Left renal cortex interstitium (tissue), 4 donors: ENCODE results near the gene RPS19. TPM values are rescaled to one million over a fixed set of nuclear protein-coding genes. Genes with fewer than 3 reads are reported as not detected.
A peak's percentile ranks its signal among the peaks of the same experiment; 100 is the strongest.

Experiments used
- DNase-seq, 4 donors: peaks; one replicate each; pipeline ENCODE4 v3.0.0-alpha.2; 2013; ENCODE audit warnings: low read depth in 4 of 4, low spot score in 2 of 4, missing footprints in 1 of 4
- polyA plus RNA-seq, 4 donors: library from polyadenylated mRNA; unstranded; fragments of 120-200 nt; gene quantifications; one replicate each; pipeline ENCODE4 v1.2.1, GENCODE V29; 2013; ENCODE audit not compliant: insufficient read length in 4 of 4

The RPS19 gene
- polyA plus RNA-seq, result 1,000 to 10,000 TPM; 1,257 to 2,145 (median 1,483) TPM

- peak; percentile 99 for DNase-seq
Observed at GRCh38 chr19:41859618-41860418, at the start of gene RPS19. Gene RPS19, plus strand, starts transcription at chr19:41860255. Its CDS starts 520 bp downstream, at chr19:41860775.

- no peak for DNase-seq
Observed at GRCh38 chr19:41810301-41810700, 49.8 kb upstream of the RPS19 start.

- no peak for DNase-seq
Observed at GRCh38 chr19:41811036-41811435, 49.0 kb upstream of the RPS19 start.

- no peak for DNase-seq
Observed at GRCh38 chr19:41811981-41812380, 48.1 kb upstream of the RPS19 start.

- DNase-seq, result no peak
Observed at GRCh38 chr19:41813911-41814310, 46.1 kb upstream of the RPS19 start.

- no peak for DNase-seq
Observed at GRCh38 chr19:41815301-41815700, 44.8 kb upstream of the RPS19 start.

- DNase-seq, result no peak
Observed at GRCh38 chr19:41816761-41817160, 43.3 kb upstream of the RPS19 start.

- DNase-seq, result peak in 1 of 4 donors; percentile 12
Observed at GRCh38 chr19:41821003-41821735, 38.9 kb upstream of the RPS19 start.

- no peak for DNase-seq
Observed at GRCh38 chr19:41837981-41838708, 21.9 kb upstream of the RPS19 start.

GRCh38 chr19:41839211-41839610, 20.8 kb upstream of the RPS19 start:
- no peak for DNase-seq

GRCh38 chr19:41843371-41843770, 16.7 kb upstream of the RPS19 start:
- no peak for DNase-seq

- no peak for DNase-seq
Observed at GRCh38 chr19:41844601-41845000, 15.5 kb upstream of the RPS19 start, which contains the start of gene LYPD4. Gene LYPD4, minus strand, starts transcription at chr19:41844683. Its CDS starts 5,398 bp downstream, at chr19:41839285.

GRCh38 chr19:41845001-41845050, 15.2 kb upstream of the RPS19 start, which contains the start of gene DMRTC2:
Gene DMRTC2, plus strand, starts transcription at chr19:41845042. Its CDS starts 2,387 bp downstream, at chr19:41847429.
- DNase-seq, result no peak

- DNase-seq, result no peak
Observed at GRCh38 chr19:41845051-41845590, 14.9 kb upstream of the RPS19 start.

- DNase-seq, result no peak
Observed at GRCh38 chr19:41847351-41848105, 12.5 kb upstream of the RPS19 start.

GRCh38 chr19:41848666-41849065, 11.4 kb upstream of the RPS19 start:
- DNase-seq, result no peak

- DNase-seq, result no peak
Observed at GRCh38 chr19:41849067-41849466, 11.0 kb upstream of the RPS19 start.

- no peak for DNase-seq
Observed at GRCh38 chr19:41850381-41850780, 9.7 kb upstream of the RPS19 start.

GRCh38 chr19:41851456-41851855, 8.6 kb upstream of the RPS19 start:
- no peak for DNase-seq

- no peak for DNase-seq
Observed at GRCh38 chr19:41853344-41853743, 6.7 kb upstream of the RPS19 start.

- DNase-seq, result no peak
Observed at GRCh38 chr19:41853768-41854167, 6.3 kb upstream of the RPS19 start.
